HG03108 (cell line): Measurements from ENCODE around the gene BTBD9.
A peak's percentile ranks its signal among the peaks of the same experiment; 100 is the strongest.

Experiments
- ATAC-seq: cut with Tn5 transposase; IDR thresholded peaks from one replicate; pipeline ENCODE4 v1.9.1; 2021; ENCODE audit warnings: moderate library complexity; ENCODE audit not compliant: unreplicated experiment

The BTBD9 gene

DNA sequence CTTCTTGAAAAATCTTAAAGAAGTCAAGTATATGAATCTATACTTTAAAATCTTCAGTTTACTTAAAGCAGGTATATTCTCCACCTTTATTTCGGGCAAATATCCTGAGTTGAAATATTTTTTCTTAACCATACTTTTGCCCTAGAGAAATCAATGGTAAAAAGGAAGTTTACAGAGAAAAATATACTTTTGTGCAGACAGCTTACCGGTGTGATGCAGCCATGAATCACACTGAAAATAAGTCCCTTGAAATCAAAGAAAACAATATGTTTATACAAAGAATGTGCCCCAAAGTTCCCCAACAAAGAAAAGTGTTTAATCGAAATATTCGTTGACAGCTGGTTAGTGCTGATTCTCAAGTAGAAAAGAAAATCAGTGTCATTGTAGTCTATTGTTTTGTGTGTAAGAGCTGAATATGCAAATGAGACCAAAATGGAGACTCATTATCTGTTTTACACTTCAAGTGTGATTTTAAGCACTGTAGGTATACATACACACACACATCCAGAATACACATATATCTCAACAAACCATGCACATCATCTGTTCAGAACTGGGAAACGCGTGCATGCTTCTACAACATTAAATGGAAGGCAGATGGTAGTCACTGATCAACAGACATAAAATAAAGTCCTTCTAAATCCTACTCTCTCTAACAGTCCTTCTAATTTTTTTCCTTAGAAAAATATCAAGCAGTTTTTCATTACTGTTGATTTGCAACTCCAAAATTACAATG lies 73.3 kb downstream of the BTBD9 start:
- ATAC-seq = no peak

DNA sequence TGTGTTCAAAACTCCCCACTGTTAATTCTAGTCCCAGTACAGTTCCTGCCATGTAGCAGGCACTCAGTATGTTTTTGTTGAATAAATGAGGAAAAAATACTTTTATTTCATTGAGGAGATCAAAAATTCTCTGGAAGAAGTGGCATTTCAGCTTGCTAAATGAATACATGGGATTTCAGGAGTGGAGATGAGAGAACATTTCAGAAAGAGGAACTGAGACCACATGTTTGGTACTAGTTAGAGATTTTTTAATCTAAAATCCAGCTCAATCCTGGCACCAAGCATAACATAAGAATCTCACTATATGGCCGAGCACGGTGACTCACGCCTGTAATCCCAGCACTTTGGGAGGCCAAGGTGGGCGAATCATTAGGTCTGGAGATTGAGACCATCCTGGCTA lies 75.4 kb downstream of the BTBD9 start:
- no peak for ATAC-seq

DNA sequence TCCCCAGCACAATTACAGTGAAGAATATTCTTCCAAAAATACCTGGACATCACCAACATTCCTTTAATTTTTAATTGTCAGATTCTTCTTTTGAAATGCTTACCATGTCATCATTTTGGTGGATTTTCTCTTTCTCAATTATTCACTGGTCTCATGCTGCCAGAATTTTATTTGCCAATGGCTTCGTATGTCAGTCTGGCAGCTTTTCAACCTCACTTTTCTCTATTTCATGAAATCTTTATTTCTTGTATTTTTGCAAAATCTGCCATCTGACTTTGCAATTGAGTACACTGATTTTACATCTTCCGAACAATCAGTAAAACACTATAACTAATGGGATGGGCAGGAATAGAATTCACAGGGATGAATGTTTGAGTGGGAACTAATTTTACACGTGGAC lies 84.1 kb downstream of the BTBD9 start:
- ATAC-seq = no peak

DNA sequence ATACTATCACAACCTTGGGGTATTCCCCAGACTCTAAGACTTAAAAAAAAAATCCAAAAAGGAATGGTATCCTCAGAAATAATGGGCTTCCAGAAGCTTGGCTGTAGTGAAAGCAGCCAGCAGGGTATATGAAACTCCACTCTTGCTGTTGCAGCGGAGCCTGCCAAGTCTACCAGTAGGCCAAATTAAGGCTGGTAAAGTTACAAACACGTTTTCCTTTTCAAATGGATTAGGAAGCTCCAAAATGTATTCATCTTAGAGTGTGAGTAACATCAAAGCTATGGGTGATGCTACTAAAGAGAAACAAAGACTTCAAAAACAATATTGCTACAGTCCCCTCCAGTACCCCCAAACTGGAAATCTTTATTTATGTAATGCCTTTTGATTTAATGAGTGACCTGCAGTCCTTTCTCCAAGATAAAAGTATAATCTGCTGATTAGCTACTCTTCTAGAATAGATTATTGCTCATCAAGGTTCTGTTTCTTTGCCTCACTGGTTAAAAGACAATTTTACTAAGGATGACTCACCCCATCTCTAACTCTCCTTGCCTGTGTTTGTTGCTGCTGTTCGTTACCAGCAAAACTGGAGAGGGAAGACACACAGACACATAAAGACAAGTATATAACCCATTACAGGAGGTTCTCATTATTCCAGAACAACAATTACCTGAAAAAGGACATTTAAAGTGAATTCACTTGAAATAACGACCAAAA lies 84.9 kb downstream of the BTBD9 start:
- ATAC-seq = no peak

DNA sequence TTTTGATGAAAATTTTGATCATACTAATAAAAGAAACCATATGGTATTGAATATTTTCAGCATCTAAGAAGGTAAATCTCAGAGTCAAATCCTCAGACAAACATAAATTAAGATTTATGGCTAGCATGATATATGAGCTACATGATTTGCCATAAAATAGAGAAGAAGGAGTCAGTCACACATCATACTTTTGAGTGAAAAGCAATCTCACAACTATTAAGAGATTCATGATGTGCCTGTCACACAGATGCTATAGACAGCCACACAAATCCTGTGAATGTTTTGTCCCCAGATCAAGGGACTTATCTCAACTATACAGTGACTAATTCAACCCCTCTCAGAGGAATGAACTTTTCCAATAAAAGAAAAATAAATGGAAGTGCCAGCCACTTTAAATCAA lies 85.7 kb downstream of the BTBD9 start:
- ATAC-seq = no peak

DNA sequence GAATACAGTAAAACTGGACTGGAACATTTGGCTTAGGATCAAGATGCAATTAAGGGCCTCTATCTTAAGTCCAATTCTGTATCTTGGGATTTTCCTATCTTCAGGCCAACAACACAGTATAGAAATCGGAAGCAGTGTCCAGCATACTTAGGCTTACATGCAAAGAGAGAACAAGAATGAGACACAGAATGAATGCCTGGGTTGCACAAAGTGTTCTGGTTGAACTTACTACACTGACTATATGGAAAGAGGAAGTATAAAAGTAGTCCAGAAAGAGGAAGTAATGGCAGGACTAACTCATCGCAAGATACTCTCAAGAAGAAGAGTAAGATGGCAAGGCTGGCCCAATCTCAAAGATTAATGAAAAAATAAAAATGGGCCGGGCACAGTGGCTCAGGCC lies 87.6 kb downstream of the BTBD9 start:
- peak; percentile 58 for ATAC-seq

DNA sequence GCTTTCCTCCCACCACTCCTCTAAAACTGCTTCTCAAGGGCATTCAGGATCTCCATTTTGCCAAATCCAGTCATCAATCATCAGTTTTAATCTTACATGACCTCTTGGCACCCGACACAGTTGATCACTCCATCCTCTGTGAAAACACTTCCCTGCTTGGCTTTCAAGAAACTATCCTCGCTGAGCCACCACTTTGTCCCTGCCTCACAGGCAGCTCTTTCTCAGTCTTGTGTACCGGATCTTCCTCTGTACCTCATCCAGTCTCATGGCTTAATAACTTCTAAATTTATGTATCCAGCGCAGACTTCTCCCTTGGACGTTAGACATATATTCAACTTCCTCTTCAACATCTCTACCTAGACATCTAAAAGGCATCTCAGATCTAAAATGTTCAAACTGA lies 89.9 kb downstream of the BTBD9 start:
- ATAC-seq = no peak

DNA sequence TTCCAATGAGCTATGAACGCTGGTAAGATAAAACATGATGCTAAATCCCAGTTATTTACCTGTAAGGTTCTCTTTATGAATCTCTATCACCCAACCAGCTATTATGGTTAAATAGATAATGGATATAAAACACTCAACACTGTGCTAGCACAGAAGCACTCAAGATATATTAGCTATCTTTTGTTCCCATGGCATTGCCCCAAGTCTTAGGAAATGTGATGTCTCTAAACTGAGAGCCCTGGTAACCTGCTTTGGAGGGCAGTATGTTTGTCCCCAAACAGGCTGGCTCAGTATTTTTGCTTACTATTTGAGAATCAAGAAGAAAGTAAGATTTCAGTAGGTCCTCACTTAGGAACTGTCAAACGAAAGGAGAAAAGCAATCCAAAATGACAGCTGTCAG lies 90.5 kb downstream of the BTBD9 start:
- no peak for ATAC-seq

DNA sequence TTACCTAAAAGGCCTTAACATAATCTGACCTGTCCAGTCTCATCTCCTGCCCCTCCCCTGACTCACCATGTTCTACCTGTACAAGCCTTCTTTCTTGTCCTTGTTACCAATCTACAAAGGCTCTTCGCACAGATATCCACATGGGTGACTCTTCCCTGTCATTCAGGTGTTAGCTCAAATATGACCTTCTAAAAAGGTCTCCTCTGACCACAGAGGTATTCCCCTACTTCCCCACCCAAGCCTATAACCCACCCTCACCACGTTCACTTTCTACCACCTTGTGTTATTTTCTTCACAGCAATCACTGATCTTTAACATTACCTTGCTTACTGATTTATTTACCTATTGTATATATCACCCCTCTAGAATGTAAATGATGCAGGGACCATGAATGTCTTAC lies 96.7 kb downstream of the BTBD9 start:
- ATAC-seq = no peak

DNA sequence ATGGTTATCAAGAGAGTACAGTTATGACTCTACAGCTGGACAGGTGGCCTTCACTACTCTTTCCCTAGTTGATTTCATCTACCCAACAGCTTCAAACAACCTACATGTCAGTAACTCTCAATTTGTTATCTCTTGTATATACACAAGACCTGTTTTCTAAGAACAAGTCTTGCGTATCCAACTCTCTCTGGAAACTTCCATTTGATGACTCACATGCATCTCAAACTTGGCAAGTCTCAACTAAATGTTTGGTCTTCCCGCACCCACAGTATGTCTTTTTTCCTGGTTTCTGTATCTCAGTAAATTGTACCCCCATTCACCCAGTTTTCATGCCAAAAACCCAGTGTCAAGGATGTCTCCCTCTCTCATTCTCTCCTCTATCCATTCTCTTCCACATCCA lies 97.7 kb downstream of the BTBD9 start:
- no peak for ATAC-seq

DNA sequence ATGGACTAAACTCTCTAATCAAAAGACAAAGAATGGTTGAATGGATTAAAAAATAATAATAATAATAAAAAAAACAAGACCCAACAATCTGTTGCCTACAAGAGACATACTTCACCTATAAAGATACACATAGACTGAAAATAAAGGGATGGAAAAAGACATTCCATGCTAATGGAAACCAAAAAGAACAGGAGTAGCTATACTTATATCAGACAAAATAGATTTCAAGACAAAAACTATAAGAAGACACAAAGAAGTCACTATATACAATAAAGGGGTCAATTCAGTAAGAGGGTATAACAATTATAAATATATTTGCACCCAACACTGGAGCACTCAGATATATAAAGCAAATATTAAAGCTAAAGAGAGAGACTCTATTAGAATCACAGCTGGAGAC lies 106.7 kb downstream of the BTBD9 start:
- no peak for ATAC-seq

DNA sequence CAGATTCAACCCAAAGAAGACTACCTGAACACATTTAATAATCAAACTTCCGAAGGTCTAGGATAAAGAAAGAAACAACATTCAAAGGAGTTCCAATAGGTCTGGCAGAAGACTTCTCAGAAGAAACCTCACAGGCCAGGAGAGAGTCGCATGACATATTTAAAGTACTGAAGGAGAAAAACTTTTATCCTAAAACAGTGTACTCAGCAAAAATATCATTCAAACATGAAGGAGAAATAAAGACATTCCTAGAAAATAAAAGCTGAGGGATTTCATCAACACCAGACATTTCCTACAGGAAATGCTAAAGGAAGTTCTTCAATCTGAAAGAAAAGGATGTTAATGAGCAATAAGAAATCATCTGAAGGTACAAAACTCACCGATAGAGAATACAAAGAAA lies 108.6 kb downstream of the BTBD9 start:
- no peak for ATAC-seq

DNA sequence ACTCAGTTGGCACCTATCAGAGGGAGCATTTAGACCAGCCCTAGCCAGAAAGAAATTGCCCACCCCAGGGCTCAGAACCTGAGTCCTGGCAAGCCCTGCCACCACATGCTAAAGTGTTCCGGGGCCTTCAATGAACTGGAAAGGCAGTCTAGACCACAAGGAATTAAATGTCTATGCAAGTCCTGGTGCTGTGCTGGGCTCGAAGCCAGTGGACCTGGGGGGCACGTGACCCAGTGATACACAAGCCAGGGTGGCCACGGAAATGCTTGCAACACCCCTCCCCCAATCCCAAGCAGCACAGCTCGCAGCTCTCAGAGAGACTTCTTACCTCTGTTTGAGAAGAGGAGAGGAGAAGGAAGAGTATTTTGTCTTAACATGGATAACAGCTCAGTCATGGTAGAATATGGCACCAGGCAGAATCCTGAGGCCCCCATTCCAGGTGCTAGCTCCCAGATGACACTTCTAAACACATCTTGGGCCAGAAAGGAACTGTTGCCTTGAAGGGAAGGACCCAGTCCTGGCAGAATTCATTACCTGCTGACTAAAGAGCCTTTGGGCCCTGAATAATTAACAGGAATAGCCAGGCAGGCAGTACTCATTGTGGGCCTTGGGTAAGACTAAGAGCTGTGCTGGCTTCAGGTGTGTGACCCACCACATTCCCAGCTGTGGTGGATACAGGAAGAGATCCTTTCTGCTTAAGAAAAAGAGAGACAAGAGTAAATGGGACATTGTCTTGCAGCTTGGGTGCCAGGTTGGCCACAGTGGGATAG lies 111.3 kb downstream of the BTBD9 start:
- no peak for ATAC-seq

DNA sequence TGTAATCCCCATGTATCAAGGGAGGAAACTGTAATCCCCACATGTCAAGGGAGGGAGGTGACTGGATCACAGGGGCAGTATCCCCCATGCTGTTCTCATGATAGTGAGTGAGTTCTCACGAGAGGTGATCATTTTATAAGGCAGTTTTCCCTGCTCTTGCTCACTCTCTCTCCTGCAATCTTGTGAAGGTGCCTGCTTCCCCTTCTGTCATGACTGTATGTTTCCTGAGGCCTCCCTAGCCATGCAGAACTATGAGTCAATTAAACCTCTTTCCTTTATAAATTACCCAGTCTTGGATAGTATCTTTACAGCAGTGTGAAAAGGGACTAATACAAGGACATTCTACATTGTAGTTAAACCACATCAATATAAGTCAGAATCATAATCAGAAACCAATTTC lies 112.4 kb downstream of the BTBD9 start:
- ATAC-seq = no peak

DNA sequence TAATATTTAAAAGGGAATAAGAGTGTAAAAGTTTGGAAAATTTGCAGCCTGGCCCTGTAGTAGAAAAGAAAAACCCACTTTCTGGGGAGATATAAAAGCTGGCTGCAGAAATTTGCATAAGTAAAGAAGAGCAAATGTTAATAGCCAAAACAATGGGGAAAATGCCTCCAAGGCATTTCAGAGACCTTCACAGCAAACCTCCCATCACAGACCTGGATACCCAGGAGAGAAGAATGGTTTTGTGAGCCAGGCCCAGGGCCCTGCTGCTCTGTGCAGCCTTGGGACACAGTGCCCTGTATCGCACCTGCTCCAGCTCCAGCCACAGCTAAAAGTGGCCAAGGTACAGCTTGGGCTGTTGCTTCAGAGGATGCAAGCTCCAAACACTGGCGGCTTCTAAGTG lies 113.8 kb downstream of the BTBD9 start:
- ATAC-seq = no peak

DNA sequence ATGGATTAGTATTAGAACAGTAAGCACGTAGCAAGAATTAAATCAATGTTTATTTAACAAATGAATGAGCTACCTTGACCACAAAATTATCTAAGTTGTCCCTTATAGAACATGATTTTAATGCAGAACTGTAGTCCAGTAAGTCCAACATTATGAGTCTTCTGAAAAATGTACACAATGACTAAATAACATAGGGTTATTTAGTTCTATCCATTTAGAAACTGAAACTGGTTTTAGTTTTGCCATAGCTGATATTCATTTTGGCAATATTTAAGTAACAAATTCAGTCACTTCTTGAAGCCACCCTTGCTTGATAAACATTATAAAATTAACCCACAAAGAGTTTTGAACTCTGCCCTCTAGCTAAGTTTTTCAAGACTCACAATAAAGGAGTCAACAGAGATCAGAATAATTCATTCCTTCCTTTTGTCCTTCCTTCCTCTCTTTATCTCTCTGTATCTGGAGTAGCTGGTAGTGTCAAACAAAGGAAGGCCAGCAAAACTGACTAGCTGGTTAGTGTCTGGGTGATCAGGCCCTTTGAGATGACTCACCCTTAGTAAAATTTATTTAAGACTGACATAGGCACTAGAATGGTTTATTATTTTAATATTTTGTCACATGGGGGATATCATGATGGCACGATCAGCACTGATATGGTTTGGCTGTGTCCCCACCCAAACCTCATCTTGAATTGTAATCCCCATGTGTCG lies 115.1 kb downstream of the BTBD9 start:
- no peak for ATAC-seq

DNA sequence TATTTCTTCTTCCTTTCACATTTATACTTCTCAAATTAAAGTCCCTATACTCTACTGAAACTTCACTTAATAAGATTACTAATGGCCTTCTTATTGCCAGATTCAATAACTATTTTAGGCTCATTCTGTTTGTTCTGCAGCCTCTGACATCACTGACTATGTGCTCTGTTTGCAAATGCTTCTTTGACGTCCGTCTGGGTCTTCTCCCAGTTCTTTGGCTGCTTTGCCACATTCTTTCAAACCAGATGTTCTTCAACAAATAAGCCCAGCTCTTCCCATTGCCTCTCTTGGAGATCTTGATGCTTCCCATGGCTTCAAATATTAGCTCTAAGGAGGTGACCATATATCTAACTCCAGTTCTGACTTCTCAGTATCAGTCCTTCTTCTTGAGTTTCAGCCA lies 117.4 kb downstream of the BTBD9 start:
- ATAC-seq = no peak

DNA sequence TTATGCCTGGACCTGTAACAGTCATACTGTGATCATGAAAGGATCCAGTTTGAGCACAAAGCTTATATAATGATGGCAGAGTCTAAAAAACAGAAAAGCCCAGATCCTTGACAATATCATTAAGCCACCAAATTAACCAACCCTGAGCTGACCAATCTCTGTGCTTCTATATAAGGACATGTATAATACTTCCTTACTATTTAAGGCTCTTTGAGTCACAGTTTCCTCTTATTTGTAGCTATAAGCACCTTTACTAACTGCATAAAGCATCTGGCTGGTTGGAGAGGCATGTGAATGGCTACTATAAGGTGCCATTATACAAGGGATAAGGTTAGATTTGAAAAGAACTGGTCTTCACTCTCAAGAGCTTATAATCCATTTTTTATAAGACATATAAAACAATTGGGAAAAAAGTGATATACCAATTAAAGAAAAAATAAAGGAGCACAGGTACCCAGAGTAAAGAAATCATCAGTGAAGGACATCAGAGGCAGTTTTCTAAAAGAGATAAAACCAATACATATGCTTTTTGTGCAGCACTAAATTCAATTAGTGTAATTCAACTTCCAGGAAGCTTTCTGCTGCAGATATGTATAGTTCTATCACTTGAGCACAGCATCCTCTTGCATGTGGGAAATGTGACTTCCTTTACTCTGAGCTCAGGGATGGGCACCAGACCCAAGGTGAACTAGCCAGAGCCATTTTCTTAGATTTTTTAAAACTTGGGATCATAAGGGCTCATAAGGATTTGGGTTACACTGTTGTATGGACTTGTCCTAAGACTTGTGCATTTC lies 121.0 kb downstream of the BTBD9 start:
- no peak for ATAC-seq

DNA sequence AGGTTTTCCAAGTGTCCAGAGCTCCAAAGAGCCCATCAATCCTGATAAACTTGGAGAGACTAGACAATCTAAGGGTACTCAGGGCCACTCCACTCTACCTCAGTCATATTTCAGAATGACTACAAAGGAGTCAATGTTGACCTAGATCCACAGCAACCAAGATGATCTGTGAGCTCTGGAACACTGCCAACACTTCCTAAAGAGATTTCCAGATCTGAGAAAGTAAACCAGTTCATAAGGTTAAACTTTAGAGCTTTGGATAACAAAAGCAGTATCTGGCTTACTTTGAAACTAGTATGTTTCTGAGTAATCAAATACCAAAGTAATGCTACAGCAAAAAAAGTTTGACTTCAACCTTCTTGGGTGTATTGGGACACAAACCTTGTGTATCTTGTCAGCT lies 122.7 kb downstream of the BTBD9 start:
- no peak for ATAC-seq

DNA sequence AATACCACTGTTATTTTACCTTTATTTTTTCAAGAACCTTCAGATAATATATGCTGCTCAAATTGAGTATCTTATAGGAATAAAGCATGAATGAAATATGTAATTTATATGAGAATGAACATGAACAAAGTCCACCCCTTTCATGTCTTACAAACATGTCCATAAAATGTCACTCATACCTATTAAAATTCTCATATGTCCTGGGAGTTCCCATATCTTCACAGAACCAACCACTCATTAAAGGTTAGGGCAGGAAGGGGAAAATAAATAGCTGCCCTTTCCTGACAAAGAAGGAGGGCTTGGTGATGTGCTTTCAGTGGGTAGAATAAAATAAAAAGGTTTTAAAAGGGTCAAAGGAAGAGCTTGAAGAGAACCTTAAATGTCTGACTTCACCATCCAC lies 125.3 kb downstream of the BTBD9 start:
- no peak for ATAC-seq

DNA sequence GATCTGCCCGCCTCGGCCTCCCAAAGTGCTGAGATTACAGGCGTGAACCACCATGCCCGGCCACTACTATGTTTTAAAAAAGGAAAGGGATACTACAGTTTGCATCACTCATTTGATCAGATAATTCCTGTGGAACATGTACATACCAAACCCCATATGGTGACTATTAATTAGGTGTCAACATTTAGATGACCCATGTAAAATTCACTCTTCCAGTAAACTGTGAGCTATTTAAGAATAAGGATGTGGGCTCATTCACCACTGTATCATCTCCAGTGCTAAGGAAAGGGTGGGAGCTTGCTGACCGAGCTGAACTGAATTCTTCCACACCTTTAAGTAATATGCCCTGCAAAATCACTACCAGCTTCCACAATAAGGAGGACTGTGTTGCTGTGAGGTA lies 127.5 kb downstream of the BTBD9 start:
- ATAC-seq = no peak
